T47D (cell line): ENCODE measurements around the gene YWHAH.

ENCODE experiments used
- DNase-seq, 2 experiments: peaks; one replicate each; pipeline versions ENCODE4 v3.0.0 to v3.0.0-alpha.2; 2011 to 2012; ENCODE audit warnings: low read depth in 1 of 2, low spot score in 1 of 2
- JUND ChIP-seq: IDR thresholded peaks from 2 replicates; pipeline ENCODE4 v1.6.1; 2012; ENCODE audit warnings: low read depth
- in situ Hi-C: cut with HindIII; loops from 2 replicates; pipeline ENCODE4 v1.10.0; 2016; ENCODE audit warnings: low sequenced_read_pairs, low pct_unique_long_range_greater_than_20kb

The YWHAH gene

GRCh38 chr22:31945443-31945855 lies 1.1 kb downstream of the YWHAH start:
- TF ChIP-seq JUND: no peak
- in situ Hi-C loops: no loop called here
- no peak for DNase-seq

GRCh38 chr22:31945971-31946680 lies 1.8 kb downstream of the YWHAH start:
- TF ChIP-seq JUND: no peak
- in situ Hi-C loops: no loop called here
- no peak for DNase-seq

- no peak for TF ChIP-seq JUND
- in situ Hi-C loops: no loop called here
- DNase-seq: peak; percentile 25 to 66
Measured at GRCh38 chr22:31947296-31947695, 3.0 kb downstream of the YWHAH start.

- DNase-seq: no peak
- in situ Hi-C loops: no loop called here
- no peak for TF ChIP-seq JUND
Measured at GRCh38 chr22:31948002-31948401, 3.7 kb downstream of the YWHAH start.

GRCh38 chr22:31950226-31950625 lies 5.9 kb downstream of the YWHAH start:
- in situ Hi-C loops: no loop called here
- DNase-seq: no peak
- TF ChIP-seq JUND: no peak

GRCh38 chr22:31951194-31952093 lies 7.1 kb downstream of the YWHAH start:
- no peak for DNase-seq
- in situ Hi-C loops: no loop called here
- TF ChIP-seq JUND: no peak

- in situ Hi-C loops: no loop called here
- no peak for TF ChIP-seq JUND
Measured at GRCh38 chr22:31952094-31952401, 7.7 kb downstream of the YWHAH start.

GRCh38 chr22:31952472-31952871 lies 8.1 kb downstream of the YWHAH start:
- no peak for TF ChIP-seq JUND
- in situ Hi-C loops: no loop called here
- DNase-seq: no peak

More at GRCh38 chr22:31952094-31952401, 7.7 kb downstream of the YWHAH start:
- DNase-seq: no peak

GRCh38 chr22:31953261-31953660 lies 8.9 kb downstream of the YWHAH start:
- no peak for DNase-seq
- in situ Hi-C loops: no loop called here
- TF ChIP-seq JUND: no peak

GRCh38 chr22:31954535-31955523 lies 10.5 kb downstream of the YWHAH start:
- TF ChIP-seq JUND: no peak
- in situ Hi-C loops: no loop called here
- DNase-seq: no peak

GRCh38 chr22:31956360-31956759 lies 12.0 kb downstream of the YWHAH start:
- no peak for TF ChIP-seq JUND

GRCh38 chr22:31957970-31958594 lies 13.7 kb downstream of the YWHAH start:
- in situ Hi-C loops: no loop called here
- no peak for DNase-seq
- no peak for TF ChIP-seq JUND

More at GRCh38 chr22:31956360-31956759, 12.0 kb downstream of the YWHAH start:
- DNase-seq: no peak
- in situ Hi-C loops: no loop called here
